Measurements from ENCODE around the gene ANO2.

DNA sequence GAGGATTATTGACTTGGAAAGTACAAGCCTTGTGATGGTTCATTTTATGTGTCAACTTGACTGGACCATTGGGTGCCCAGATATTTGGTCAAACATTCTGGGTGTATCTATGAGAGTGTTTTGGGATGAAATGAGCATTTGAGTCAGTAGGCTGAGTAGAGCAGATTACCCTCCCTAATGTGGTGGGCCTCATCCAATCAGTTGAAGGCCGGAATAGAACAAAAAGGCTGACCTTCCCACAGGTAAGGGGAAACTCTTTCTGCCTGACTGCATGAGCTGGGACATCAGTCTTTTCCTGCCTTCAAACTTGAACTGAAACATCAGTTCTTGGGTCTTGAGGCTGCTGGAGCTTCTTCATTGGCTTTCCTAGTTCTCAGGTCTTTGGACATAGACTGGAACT, 98.1 kb downstream of the ANO2 start:
- TF ChIP-seq, protein P1, sequence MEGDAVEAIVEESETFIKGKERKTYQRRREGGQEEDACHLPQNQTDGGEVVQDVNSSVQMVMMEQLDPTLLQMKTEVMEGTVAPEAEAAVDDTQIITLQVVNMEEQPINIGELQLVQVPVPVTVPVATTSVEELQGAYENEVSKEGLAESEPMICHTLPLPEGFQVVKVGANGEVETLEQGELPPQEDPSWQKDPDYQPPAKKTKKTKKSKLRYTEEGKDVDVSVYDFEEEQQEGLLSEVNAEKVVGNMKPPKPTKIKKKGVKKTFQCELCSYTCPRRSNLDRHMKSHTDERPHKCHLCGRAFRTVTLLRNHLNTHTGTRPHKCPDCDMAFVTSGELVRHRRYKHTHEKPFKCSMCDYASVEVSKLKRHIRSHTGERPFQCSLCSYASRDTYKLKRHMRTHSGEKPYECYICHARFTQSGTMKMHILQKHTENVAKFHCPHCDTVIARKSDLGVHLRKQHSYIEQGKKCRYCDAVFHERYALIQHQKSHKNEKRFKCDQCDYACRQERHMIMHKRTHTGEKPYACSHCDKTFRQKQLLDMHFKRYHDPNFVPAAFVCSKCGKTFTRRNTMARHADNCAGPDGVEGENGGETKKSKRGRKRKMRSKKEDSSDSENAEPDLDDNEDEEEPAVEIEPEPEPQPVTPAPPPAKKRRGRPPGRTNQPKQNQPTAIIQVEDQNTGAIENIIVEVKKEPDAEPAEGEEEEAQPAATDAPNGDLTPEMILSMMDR (IDR thresholded peaks at IDR 0.05) = no peak
- no peak for TF ChIP-seq POLR2A (IDR thresholded peaks at IDR 0.05; ENCODE audit: low read depth)
- no peak for TF ChIP-seq POLR2AphosphoS5 (IDR thresholded peaks at IDR 0.05)
